GM19023 (cell line): ENCODE measurements around the gene TP53I11.

Experiments
- ATAC-seq: cut with Tn5 transposase; IDR thresholded peaks from one replicate; pipeline ENCODE4 v1.9.1; 2021; ENCODE audit warnings: mild to moderate bottlenecking, moderate library complexity; ENCODE audit not compliant: unreplicated experiment

TP53I11 gene

GRCh38 chr11:44941259-44942021, 9.2 kb downstream of the TP53I11 start:
- no peak for ATAC-seq

DNA sequence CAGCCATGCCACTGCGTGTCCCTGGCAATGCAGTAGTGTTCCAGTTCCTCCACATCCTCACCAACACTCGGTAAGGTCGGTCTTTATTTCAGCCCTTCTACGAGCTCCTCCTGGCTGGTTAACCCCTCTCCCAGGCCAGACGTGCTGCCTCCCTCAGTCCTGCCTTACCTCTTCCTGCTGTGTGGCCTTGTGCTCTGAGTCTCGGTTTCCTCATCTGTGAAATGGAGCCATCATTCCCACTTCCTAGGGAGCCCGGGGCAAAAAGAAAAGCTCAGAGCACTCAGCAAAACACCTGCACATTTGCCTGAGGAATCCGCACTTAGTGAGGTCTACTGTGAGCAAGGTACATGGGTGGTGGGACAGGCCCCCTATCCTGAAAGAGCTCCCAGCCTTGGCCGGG, 9.8 kb downstream of the TP53I11 start:
- ATAC-seq = no peak

- ATAC-seq = no peak
These were observed 10.3 kb downstream of the TP53I11 start for GRCh38 chr11:44940404-44940803.

DNA sequence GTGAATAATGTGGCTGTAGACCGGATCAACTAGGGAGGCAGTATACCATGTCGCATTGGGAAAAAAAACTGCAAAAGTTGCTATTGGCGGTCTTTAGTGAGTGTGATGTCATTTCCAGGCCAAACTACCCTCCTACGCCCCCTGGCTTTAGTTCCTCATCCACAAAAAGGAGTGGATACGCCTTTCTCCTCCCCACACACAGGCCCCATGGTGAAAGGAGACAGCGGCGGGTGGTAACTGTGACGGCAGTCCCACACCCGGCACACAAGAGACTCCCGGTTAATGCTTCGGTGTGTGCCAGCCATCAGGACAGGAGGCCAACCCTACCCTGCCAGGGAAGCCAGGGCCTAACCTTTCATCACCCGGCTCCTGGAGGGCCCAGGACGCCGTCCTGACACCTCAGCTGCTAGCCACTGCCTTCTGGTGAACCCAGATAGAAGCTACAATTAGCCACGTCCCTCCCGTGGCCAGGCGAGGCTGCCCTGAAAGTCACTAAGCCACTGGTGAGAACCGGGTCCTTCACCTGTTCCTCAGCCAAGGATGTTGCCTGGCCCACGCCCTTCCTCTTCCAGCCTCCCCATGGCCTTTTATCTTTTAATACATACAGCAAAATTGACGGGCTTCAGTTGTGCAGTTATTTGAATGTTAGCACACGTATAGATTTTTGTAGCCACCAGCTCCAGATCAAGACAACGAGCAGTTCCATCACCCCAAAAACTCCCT, 10.8 kb downstream of the TP53I11 start:
- no peak for ATAC-seq

- ATAC-seq = no peak
These were observed 12.5 kb downstream of the TP53I11 start for GRCh38 chr11:44938066-44938691.

- ATAC-seq = no peak
These were observed 13.6 kb downstream of the TP53I11 start for GRCh38 chr11:44936951-44937543.

- ATAC-seq = no peak
These were observed 14.2 kb downstream of the TP53I11 start for GRCh38 chr11:44936525-44936924.

GRCh38 chr11:44934735-44935250, 15.9 kb downstream of the TP53I11 start:
- ATAC-seq = no peak

- ATAC-seq = no peak
These were observed 16.6 kb downstream of the TP53I11 start for GRCh38 chr11:44934110-44934509.

DNA sequence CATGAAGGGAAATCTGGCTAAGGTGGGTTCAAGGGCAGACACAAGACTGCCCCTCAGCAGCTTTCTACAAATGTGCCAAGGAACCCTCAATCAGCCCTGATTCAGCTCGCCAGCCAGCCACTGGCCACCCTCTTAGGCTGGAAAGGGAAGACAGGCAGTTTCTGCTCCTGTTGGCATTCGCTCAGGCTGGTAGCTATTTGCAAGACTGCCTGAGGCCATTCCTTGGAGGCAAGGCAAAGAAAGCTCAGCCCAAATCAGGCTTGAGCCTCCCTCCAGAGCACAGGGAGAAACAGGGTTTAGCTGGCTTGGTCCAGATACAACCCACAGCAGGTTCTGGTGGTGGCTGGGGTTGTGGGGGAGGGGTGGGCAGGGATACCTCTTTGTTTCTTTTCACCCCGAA, 19.2 kb downstream of the TP53I11 start:
- no peak for ATAC-seq

DNA sequence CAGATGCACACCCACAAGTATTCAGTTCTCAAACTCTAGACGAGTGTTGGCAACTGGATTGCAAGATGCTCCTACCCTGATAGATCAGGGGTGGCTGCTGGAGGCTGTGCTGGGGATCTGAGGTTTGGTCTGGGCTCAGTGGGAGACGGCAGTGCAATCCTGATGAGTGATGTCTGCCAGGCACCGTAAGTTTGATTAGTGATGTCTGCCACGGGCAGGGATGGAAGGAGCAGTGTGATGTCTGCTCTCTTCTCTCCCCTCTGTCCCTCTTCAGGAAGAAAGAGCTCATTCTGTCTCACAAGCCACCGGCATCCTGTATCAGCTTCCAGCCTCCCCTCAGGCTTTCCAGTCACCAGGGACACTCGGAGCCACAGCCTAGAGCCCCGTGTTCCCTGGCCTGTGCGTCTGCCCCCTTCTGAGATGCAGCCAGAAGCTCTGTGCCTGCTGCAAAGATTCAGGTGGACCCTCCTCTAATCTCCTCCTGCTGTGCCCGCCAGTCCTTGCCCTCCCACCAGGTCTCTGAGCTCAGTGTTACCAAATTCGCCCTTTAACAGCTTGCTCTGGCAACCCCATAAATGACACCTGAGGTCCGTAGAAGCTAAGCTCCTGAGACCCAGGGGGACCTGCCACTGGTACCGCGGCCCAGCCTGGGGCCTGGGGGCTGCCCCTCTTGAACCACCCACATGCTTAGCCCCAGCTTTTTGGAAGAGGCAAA, 19.9 kb downstream of the TP53I11 start:
- ATAC-seq = no peak

DNA sequence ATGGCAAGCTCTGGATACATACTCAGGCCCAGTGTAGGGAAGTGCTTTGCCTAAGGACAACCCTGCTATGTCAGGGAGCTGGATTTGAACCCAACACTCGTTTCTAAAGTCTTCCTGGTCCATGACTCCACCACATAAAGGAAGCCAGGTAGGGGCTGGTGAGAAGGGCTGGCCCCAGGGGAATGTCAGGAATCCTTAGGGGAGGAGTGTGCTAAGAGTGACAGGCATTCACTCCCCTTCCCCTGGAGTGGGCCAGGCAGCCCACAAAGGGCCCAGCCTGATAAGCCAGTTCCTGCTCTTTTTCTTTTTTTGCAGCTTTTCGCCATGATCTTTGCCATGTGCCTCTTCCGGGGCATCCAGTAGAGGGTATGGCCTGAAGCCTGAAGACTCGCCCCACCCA, 21.9 kb downstream of the TP53I11 start:
- no peak for ATAC-seq

- no peak for ATAC-seq
These were observed 22.5 kb downstream of the TP53I11 start for GRCh38 chr11:44928144-44928543.

DNA sequence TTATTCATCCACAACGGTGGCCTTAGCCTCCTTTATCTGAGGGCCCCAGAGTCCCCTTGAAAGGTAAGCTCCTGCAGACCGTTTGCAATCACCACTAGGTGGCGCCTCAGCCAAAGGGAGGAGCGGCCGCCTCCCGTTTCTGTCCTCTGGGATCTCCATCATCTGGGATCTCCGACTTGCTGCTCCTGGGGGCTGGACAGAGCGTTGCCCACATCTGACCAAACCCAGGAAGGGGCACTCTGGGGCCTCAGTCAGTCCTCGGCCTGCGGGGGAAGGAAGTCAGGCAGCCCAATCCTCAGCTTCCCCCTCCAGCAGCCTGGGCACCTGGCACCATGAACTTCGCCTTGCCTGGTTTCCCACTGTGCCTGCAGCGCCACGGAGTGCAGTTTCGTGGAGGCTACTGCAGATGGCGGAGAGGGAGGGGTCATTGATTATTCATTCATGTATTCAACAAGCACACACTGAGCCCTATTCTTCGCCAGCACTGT, 23.5 kb downstream of the TP53I11 start:
- no peak for ATAC-seq

- ATAC-seq = no peak
These were observed 24.6 kb downstream of the TP53I11 start for GRCh38 chr11:44926036-44926435.

DNA sequence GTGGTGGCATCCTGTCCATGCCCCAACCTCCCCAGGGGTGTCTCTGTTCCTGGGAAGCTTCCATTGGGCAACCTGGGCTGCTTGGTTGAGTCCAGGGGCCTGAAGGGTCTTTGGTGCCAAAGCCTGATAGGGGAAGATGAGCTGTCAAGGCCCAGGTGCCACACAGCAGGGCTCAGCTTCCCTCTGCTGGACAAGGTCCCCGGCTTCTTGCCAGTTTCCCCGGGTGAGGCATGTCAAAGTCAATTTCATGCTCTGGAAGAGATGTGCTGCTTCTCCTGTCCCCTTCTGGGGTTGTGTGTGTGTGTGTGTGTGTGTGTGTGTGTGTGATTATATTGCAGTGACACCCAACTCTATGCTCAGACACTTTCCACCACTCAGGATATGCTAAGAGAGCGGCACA, 26.9 kb downstream of the TP53I11 start:
- no peak for ATAC-seq

- no peak for ATAC-seq
These were observed 27.6 kb downstream of the TP53I11 start for GRCh38 chr11:44923115-44923514.

DNA sequence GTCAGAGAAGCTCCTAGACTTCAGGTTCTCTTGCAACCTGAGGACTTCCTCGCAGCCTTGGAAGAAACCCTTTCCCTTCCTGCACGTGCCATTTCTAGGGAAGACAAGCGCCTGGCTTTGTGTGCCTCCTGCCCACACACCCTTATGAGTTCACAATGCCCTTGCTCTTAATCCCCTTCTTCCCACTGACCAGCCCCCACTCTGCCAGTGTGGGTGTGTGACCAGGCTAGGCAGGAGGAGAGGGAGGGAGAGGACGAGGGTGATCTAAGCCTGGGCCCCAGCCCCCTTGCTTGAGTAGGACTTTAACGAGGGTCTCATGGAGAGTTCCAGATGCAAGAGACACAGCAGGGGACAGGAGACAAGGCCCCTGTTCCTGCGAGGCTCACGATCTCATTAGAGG, 30.2 kb downstream of the TP53I11 start:
- ATAC-seq = no peak

DNA sequence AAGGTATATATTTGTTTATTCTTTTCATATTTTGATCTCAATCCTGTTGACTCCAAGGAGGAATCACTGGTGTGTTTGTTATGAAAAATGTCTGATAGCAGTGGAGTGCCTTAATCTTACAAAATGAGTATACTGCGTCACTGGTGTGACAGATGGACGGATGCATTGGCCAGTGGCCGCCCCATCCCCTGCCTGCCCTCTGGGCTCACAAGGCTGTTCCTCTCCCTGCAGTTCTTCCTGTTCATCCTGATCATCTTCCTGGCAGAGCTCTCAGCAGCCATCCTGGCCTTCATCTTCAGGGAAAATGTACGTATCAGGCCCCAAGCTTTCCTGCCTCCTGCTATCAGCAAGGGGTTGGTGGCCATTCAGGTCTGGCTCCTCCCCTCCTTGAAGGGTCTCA, 32.9 kb downstream of the TP53I11 start:
- ATAC-seq = no peak

- ATAC-seq = no peak
These were observed 33.8 kb downstream of the TP53I11 start for GRCh38 chr11:44916801-44917385.
